Stimulated activated CD4-positive, alpha-beta T cell treated with anti-CD3 and anti-CD28 coated beads, Interleukin-12 subunit alpha, Interleukin-12 subunit beta, amount 100 ng/mL, for 48 hours (primary cell): ENCODE results near the gene ARPC1B.

Experiments used
- DNase-seq, 3 donors: peaks; one replicate each; pipeline ENCODE4 v3.0.0-alpha.2; 2020; ENCODE audit warnings: low read depth in 2 of 3, low spot score in 1 of 3

The ARPC1B gene

GRCh38 chr7:99387912-99388311 lies 13.4 kb downstream of the ARPC1B start:
- no peak for DNase-seq

- no peak for DNase-seq
These were observed 15.2 kb downstream of the ARPC1B start for GRCh38 chr7:99389772-99390171.

GRCh38 chr7:99390941-99391602 lies 16.5 kb downstream of the ARPC1B start:
- no peak for DNase-seq

GRCh38 chr7:99392046-99392445 lies 17.5 kb downstream of the ARPC1B start:
- DNase-seq = no peak

- DNase-seq = peak; percentile 64 to 69 (median 65)
These were observed 18.3 kb downstream of the ARPC1B start for GRCh38 chr7:99392659-99393354.

GRCh38 chr7:99393355-99394187 lies 19.0 kb downstream of the ARPC1B start:
- DNase-seq = no peak

GRCh38 chr7:99394188-99394502 lies 19.6 kb downstream of the ARPC1B start:
- no peak for DNase-seq

GRCh38 chr7:99395616-99396327 lies 21.2 kb downstream of the ARPC1B start:
- DNase-seq = no peak

- DNase-seq = no peak
These were observed 22.1 kb downstream of the ARPC1B start for GRCh38 chr7:99396418-99397296.

- no peak for DNase-seq
These were observed 22.9 kb downstream of the ARPC1B start for GRCh38 chr7:99397297-99397983.

GRCh38 chr7:99398891-99399445 lies 24.4 kb downstream of the ARPC1B start:
- DNase-seq = no peak

- DNase-seq = no peak
These were observed 25.1 kb downstream of the ARPC1B start for GRCh38 chr7:99399597-99399996.

GRCh38 chr7:99402854-99403253 lies 28.3 kb downstream of the ARPC1B start:
- DNase-seq = no peak

- DNase-seq = no peak
These were observed 29.2 kb downstream of the ARPC1B start for GRCh38 chr7:99403764-99404163.

GRCh38 chr7:99404235-99404976 lies 29.9 kb downstream of the ARPC1B start:
- no peak for DNase-seq

- DNase-seq = no peak
These were observed 30.4 kb downstream of the ARPC1B start for GRCh38 chr7:99404977-99405320.

- DNase-seq = no peak
These were observed 32.0 kb downstream of the ARPC1B start for GRCh38 chr7:99406557-99406956.

GRCh38 chr7:99407872-99408378 lies 33.4 kb downstream of the ARPC1B start:
- peak in 1 of 3 donors; percentile 35 for DNase-seq
